ENCODE measurements around the gene ZDHHC14.
A peak's percentile ranks its signal among the peaks of the same experiment; 100 is the strongest.
"Not testable (repeated sequence)": the region's sequence is repeated elsewhere in the genome, so short reads cannot be mapped to it uniquely, and the experiment has no call there.

The ZDHHC14 gene

GRCh38 chr6:157449610-157450009 is 68.6 kb downstream of the ZDHHC14 start:
- no peak for DNase-seq

- DNase-seq: no peak
Measured at GRCh38 chr6:157450931-157451742, 70.1 kb downstream of the ZDHHC14 start.

DNA sequence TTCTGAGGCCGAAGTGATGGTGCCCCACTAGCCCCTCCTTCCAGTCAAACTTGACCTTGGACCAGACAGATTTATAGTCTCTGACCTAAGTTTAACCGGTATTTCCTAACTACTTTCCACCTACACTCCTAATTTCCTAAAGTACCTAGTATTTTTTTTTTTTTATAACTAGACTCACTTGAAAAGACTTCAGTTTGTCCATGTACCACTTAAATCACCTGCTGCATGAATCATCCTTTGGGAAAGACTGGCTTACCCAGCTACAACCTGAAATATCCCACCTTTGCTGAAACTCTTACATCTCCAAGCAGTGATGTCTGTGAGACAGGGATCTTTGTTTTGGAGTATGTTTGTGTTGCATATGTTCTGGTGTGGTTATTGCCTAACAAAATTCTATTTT is 71.1 kb downstream of the ZDHHC14 start:
- DNase-seq: no peak

DNA sequence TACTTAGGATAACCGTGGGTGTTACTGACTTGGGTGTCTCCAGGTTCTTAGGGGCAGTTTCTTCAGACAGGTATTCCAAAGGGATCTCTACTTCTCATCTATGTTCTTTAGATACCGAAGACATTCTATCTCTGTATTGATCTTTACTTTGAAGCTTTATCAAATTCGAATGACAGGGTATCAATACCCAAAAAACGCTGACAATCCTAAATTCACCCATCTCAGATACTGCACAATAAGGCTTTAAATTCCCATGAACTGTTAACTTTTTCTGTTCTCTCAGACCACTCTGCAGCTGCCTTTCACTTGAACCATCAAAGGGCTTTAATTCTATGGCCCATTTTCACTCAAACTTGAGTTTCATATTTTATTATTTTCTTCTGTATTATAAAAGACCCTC is 72.1 kb downstream of the ZDHHC14 start:
- DNase-seq: no peak

- DNase-seq: no peak
Measured at GRCh38 chr6:157453978-157454377, 73.0 kb downstream of the ZDHHC14 start.

- no peak for DNase-seq
Measured at GRCh38 chr6:157454762-157455714, 74.0 kb downstream of the ZDHHC14 start.

DNA sequence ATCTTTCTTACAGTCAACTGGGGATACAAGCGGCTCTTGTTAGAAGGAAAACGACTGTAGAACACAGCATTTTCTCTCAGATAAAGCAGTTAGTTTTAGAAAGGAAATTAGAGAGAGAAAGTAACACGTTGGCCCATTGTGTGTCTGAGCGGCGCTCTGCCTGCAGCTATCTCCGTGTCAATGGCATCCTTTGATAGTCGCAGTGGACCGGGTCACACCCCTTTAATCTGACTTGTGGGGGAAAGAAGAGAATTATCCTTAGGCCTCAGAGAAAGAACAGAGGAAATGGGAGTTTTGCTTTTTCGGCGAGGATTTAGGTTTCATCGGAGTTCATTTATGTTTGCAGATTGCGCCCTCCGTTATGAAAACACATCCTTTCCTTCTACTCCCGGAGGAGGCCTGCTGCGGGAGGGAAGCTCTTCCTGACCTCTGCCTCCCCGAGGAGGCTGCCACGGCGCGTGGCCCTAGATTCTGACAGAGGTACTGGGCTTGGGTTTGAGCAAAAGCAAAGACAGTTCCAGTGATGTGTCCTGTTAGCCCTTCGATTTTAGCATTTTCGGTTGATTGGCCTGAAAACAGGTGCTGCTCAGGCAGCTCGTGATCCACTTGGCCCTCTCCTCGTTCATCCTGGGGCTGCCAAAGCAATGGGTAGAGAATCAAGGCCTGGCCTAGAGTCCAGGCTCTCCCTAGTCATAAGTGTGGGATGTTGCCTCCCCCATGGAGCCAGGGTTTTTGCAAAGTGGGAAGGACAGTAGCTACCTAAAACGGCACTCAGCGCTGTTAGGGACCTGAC is 74.9 kb downstream of the ZDHHC14 start:
- DNase-seq: no peak

GRCh38 chr6:157456524-157456829 is 75.5 kb downstream of the ZDHHC14 start:
- DNase-seq: no peak

- no peak for DNase-seq
Measured at GRCh38 chr6:157457787-157458186, 76.8 kb downstream of the ZDHHC14 start.

- DNase-seq: peak; percentile 21
Measured at GRCh38 chr6:157459327-157459726, 78.3 kb downstream of the ZDHHC14 start.

DNA sequence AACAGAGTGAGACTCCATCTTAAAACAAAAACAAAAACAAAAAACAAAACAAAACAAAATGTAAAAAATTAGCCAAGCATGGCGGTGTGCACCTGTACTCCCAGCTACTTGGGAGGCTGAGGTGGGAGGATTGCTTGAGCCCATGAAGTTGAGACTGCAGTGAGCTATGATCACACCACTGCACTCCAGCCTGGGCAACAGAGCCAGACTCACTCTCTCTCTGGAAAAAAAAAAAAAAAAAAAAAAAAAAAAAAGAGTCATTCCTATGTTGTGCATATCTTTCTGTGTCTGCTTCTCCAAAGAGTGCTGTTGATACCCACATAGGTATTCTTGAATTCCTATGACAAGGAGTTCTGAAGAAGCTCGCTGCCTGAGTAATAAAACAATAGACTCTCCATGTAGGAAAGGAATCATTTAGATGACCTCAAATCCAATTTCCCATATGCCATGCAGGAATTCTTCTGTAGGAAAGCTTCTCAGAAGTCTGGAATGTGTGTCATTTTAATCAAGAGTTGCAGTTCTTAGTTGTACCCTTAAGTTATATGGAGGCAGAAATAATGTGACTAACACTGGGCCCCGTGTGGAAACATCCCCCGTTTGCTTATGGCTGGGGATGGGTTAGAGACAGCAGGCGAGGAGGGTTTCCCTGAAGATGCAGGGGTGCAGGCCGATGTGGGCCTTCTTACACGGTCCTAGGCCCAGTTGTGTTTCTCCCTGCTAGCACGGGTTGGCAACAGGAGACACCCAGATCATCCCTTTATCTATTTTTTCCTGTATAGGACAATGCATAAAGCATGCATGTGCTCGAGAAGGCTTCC is 79.4 kb downstream of the ZDHHC14 start:
- DNase-seq: no peak

- peak; percentile 61 for DNase-seq
Measured at GRCh38 chr6:157461000-157461915, 80.3 kb downstream of the ZDHHC14 start.

DNA sequence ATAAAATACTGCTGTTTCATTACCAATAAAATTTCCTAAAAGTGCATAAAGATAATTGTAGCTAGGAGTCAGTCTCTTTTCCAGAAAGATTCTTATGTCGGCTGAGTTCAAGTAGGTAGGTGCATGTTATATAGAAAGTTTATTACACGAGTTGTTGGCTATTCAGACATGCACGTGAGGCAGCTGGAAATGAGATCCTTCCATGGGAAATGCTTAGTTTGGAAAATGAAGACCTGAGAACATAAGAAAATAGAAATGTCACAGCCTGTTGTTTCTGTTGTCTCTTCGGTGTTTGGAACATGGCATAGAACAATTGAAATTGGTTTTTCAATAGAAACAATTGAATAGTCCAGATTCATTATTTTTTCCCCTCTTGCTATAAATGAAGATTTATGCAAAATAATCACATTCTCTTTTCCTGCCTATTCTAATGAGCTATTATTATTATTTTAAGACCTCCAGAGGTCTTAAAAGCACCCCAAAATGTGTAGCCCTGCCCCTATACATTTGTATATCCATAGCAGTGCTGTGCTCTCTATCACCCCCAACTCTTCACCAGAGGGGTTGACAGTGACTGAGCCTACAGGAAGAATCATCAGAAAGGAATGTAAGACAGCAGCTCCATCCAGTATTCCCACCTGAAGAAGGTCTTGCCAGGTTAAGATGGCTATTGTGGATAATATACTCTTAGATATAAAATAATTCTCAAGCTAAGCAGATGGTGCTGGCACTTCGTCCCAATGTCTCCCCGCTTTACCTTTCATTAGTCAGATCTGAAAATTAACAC is 82.2 kb downstream of the ZDHHC14 start:
- DNase-seq: no peak

DNA sequence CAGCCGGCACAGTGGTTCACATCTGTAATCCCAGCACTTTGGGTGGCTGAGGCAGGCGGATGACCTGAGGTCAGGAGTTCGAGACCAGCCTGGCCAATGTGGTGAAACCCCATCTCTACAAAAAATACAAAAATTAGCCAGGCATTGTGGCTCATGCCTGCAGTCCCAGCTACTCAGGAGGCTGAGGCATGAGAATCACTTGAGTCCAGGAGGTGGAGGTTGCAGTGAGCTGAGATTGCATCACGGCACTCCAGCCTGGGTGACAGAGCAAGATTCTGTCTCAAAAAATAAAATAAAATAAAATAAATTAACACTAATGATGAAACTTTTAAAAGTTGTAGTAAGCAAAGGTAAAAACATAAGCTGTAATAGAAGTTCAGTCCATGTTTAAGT is 82.7 kb downstream of the ZDHHC14 start:
- DNase-seq: not testable (repeated sequence)

DNA sequence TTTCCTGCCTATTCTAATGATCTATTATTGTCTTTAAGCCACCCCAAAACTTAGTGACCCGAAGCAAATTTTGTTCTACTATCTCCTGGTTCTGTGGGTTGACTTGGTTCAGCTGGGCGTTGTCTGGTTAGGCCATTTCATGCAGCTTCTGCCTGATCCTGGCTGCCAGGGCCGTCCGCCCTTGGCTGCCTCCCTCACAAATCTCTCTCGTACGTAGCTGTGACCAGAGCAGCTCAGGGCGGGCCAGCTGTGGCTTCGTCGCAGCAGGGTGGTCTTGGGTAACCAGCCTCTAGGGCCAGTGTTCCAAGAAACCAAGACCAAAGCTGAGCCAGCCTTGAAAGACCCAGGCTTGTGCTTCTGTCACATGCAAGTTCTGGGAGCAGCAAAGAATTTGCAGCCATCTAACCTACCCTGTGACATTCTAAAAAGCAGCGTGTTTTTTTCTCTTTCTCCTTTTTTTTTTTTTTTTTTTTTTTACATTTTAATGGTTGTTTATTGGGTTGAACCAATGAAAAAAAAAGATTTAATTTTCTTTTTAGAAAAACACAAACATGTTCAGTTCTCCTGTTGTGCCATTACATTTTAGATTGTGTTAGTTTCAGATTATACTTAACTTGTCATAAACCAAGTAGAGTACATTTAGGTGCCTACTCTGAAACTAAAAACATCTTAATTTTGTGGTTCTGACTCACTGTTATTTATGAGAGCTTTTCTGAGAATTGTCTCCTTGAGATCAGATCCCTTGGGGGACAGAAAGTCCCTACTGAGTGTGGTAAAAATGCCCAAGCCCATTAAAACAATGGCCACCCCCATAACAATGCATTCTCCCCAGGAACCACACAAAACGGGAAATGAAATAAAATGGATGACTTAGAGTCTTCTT is 83.9 kb downstream of the ZDHHC14 start:
- no peak for DNase-seq

- no peak for DNase-seq
Measured at GRCh38 chr6:157466342-157466648, 85.3 kb downstream of the ZDHHC14 start.

- not testable (repeated sequence) for DNase-seq
Measured at GRCh38 chr6:157467339-157467738, 86.3 kb downstream of the ZDHHC14 start.

GRCh38 chr6:157468054-157468453 is 87.1 kb downstream of the ZDHHC14 start:
- DNase-seq: no peak

GRCh38 chr6:157468574-157468973 is 87.6 kb downstream of the ZDHHC14 start:
- DNase-seq: no peak

All from activated naive CD4-positive, alpha-beta T cell treated with Interleukin-2 at 50 U/mL for 16 hours (primary cell).